ENCODE measurements around the gene INF2.
A peak's percentile ranks its signal among the peaks of the same experiment; 100 is the strongest.

INF2 gene

DNA sequence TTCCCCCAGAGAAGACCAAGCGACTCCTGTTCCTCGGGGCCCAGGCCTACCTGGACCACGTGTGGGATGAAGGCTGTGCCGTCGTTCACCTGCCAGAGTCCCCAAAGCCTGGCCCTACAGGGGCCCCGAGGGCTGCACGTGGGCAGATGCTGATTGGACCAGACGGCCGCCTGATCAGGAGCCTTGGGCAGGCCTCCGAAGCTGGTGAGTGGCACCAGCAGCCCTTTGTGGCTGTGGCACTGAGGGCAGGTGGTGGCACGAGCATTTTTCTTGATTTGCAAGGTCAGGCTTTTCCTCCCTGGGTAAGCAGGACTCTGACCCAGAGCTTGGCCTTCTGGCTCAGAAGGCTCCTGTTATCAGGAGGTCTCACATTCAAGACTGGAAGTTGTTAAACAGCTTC lies 66.2 kb downstream of the INF2 start:
- DNase-seq, result no peak

DNA sequence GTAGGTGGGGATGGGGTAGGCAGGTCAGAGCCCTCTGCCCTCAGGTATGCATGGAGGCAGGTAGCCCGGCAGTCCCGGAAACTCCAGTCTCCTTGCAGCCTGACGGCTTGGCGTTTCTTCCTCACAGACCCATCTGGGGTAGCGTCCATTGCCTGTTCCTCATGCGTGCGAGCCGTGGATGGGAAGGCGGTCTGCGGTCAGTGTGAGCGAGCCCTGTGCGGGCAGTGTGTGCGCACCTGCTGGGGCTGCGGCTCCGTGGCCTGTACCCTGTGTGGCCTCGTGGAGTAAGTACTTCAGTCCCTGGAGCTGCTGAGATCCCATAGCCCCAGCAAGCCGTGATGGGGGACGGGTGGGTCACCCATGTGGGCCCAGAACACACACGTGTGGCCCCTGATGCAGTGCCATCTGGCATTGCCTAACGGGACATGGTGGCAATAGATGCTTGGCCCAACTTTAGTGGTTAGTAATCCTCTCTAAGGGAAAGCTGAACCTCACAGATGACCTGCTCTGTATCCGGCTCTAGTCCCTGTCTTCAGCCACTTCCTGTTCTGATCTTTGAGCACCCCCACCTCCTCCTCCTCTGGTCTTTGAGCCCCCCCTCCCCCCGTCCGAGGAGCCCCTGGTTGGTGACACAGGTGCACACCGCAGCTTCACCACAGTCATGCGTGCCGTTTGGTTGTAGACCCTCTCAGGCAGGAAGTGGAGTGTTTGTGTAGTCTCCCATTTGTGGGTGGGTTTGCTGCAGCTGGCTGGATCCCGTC lies 67.2 kb downstream of the INF2 start:
- DNase-seq, result no peak

DNA sequence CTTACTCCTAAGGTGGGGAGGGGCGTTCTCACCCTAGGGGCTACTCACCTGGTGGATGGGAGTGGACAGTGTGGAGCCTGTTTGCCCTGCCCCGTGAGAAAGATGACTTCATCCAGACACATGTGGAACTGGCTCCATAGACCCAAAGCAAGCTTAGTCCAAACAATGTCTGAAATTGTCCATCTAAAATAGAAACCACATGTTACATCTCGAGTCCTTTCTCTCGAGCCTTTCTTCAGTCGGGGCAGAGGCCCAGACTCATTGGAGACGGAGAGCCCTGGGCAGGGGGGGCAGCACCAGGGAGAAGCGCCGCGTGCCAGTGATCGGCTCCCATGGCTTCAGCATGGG lies 67.8 kb downstream of the INF2 start:
- DNase-seq, result no peak

DNA sequence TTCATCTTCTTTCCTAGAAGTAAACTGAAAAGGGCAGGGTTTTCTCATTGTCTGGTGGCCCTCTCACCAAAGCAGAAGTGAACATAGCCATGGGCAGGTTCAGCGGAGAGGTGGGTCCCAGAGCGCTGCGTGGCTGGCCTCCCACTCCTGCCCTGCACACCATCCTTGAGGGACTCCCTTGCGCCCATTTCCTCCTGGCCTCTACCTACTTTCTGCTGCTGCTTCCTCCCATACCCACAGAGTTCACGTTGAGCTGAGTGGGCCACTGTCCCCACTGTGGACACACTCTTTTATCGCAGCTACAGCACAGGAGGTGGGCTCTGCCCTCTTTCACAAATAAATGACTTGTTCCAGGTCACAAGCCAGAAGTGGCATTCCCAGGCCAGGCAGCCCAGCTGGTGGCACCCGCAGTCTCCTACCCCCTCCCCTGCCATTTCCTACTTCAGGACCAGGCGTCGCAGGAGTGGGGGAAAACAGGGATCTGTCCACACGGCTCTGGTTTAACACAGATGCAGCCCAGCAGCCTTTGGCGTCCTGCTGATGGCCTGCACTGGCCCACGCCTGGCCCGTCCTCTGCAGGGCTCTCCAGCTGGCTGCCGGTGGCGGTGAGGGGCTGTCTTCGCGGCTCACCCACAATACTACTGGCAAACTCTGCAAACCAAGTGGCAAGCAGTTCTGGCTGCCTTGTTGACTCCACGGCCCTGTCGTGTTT lies 68.4 kb downstream of the INF2 start:
- DNase-seq, result no peak

DNA sequence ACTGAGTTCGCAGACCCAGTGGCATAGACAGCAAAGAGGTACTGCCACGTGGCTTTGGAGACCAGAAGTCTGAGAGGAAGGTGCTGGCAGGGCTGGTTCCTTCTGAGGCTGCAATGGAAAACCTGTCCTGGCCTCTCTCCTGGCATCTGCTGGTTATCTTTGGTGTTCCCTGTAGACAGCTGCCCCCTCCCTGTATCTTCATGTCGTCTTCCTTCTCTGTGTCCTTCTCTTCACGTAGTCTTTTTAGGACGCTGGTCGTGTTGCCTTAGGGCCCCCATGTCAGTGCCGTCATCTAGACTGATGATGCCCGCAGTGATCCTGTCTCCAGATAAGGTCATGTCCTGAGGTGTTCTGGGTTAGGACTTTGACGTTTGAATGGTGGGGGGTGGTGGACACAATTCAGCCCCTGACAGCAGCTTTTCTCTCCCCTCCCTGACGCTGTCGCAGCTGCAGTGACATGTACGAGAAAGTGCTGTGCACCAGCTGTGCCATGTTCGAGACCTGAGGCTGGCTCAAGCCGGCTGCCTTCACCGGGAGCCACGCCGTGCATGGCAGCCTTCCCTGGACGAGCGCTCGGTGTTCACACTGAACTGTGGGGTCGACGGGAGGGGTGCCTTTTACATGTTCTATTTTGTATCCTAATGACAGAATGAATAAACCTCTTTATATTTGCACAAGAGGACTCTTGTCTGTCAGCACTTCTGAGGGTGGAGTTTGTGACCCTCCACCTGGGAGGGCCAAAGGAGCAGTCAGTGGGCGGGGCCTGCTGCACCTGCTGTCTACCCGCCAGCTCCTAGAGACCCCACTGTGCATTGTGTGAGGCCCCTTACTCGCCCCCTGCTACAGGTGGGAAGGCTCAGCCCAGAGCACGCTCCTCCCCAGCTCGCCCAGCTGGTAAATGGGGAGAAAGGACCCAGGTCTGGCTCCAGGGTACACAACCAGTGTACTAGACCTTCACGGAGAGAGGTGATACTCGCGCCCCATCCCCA lies 69.9 kb downstream of the INF2 start:
- DNase-seq, result no peak

DNA sequence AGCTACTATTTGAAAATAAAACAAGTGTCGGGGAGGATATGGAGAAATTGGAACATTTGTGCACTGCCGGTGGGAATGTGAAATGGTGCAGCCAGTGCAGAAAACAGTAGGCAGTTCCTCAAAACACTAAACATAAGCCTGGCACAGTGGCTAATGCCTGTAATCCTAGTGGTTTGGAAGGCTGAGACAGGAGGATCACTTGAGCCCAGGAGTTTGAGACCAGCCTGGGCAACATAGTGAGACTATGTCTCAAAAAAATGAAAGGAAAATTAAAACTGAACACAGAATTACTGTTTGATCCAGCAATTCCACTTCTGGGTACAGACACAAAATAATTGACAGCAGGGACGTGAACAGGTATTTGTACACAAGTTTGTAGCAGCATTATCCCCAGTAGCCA lies 76.1 kb downstream of the INF2 start:
- DNase-seq, result no peak

DNA sequence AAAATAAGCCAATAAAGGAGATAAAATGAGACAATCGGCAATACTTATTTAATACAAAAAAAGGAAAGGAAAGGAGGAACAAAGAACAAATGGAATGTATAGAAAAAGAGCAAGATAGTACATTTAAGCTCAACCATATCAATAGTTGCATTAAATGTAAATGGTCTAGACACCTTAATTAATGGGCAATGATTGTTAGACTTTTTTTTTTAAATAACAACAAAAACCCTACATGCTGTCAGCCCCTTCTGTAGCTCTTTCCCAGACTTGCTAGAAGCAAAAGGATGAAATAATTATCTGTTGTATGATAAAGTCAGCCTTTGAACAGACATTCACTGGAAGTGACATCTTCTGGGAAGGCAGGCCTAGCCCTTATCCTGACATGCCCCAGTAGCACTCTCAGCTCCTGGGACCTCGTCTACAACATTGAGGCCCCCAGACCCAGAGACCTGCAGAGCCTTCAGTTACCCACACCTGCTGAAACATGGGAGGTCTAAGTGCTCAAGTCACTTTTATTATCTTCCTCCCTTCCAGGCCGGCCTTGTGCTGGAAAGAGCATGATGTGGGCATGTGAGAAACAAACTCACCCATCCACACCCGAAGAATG lies 76.9 kb downstream of the INF2 start:
- DNase-seq, result no peak

DNA sequence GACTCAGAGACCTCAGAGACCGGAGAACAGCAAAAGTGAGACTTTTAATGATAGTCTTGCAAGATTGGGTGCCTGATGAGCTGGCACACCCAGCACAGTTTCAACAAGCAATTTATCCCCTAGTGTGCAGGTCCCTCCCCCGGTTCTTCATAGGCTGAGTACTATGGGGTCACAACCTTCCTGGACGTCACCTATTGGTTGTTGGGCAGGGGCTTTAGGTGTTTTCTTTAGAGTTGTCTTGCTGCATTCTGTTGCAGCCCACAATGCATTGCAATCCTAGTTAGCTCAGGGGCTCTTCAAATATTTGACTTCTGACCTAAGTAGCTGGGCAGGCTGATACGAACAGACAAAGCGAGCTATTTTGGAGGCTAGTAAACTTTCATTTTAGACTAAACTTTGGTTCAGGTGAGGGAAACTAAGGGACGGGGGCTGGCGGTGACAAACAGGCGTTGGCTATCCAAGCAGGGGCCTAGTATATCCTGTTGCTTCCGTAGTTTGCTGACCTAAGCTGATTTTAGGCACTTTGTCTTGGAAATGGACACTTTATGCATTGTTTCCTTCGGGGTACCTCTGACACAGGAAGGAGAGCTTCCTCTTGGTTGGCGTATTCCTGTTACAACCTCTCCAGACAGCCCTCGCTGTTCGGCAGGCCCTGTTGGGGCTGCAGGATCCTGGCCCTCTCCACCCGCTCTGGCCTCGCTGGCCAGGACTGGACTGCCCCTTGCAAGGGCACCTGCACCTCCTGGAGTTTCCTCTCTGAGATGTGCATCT lies 77.6 kb downstream of the INF2 start:
- DNase-seq, result no peak

DNA sequence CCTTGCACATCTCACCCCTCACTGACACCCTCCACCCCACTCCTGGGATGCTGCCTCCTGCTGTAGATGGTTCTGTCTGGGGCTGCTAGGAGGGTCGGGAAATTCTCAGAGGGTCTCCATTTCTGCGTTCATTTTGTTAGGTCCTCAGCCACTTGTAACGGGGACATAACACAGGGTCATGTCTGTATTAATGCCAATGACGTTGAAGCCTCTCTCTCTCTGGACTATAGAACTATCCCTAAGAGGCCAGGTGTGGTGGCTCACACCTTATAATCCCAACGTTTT lies 78.2 kb downstream of the INF2 start:
- DNase-seq, result no peak

DNA sequence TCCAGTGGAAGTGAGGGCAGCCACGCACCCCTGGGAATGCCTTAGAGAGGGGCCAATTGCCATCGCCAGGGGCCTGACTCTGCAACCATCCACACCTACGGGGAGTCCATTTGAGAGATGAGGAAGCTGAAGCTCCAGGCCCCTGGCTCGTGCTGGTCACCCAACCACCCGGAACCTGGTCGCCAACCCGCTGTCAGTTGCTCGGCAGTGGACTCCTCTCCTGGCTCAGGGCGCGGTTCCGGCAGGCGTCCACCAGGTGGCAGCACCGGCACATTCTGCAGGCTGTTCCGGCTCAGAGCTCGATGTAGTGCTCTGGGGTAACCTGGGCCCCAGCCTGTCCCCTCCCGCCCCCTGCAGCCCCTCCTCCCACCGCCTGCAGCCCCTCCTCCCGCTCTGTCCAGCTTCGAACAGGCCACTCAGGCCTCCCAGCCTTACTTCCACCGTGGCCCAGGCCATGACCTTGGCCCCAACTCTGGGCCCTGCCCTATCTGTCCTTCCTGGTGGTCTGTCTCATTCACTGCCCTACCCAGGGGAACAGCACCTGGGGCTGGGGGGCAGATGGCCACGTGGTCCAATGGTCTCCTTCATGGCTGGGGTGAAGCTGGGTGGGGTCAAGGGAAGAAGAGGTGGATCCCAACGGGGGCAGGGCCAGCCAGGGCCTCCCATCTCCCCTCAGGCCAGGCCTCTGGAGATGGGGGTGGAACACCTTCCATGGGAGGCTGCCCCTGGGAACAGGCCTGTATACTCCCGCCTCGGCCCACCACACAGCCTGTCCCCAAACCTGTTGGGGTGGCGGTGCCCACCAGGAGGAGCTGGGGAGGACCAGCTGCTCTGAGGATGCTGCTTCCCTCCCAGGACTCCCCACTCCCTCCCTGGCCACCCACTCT lies 79.3 kb downstream of the INF2 start:
- peak; percentile 91 for DNase-seq

DNA sequence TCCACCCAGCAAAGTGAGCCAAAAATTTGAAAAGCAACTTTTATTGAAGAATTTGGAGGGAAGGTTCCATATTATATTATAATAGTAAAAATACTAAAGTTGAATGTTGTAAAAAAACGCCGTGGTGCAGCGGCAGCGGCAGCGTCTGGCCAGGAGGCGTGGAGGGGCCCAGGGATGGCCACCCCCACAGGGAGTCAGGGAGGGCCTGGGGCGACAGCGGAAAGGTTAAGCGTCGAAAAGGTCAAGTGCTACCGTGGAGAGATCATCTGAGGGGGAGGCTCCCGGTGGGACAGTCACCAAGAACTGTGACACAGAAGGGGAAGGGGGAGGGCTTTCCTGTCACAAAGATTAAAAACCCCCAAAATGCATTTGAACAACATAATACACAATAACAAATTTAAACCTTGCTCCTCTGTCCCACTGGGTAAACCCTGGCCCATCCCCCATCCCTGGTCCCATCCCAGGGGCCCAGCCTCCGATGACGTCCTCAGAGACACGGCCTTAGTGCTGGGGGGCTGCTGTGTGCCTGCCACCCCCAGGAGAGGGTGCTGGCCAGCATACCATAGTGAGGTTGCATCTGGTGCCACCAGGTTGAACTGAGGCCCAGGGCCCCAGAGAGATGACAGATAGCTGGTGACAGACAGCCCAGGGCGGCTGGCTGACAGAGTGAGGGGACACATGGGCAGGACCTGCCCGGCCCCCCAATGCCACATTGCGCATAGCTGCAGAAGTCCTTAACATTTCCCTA lies 80.1 kb downstream of the INF2 start:
- no peak for DNase-seq

DNA sequence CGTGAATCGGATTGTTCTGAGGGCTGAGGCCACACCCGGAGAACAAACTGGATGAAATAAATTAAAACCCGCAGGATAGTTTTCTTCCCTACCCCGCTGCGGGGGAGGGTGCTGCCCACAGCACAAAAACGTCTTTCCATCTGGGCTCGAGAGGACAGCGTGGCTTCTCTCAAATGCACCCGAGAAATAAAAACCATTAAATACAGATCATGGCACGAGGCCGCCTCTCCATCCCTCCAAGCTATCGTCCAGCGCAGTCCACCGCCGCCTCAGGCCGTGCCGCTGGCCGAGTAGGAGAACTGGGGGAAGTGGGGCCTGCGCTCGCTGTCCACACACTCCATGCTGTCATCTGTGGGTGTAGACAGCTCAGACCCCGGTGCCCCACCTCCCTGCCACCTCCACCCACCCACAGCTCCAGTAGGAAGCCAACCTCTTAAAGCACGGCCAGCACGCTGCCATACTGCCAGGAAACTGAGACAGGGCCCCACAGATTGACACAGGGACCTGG lies 80.7 kb downstream of the INF2 start:
- DNase-seq, result no peak

DNA sequence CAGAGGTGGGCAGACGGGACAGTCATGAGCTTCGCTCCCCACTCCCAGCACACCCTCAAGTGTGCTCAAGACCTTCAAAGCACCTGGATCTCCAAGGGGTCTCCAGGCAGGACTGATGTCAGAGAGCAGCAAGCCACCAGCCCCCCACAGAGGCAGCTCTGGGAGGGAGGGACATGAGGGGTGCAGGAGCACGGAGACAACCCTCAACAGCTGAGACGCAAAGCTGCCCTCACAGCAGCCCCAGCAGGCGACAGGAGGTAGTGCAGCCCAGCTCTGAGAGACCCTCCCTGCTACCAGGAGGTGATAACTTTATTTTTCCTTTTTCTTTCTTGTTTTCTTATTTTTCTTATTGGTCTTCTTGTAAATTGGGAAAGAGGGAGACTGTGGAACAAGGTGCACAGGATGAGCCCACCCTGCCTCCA lies 81.4 kb downstream of the INF2 start:
- peak; percentile 29 for DNase-seq

DNA sequence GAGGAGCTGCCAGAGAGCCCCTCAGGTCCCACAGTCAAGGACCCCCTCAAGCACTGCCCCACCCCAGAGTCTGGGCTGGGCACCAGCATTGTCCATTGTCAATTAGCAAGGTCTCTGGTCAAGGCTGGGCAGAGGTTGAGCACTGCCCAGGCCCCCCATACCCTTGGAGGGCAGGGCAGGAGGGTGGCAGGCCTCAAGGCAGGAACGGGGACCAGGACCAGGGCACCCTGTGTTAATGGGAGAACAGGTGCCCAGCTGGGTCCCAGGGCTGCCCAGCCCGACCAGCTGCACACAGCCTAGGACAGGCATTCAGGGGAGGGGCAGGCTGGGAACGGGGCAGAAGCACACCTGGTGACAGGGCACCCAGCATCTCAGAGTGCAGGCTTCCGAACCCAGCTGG lies 82.0 kb downstream of the INF2 start:
- DNase-seq, result no peak
